PC-3 (cell line): ENCODE measurements around the gene ACTR6. TPM values are rescaled to one million over a fixed set of nuclear protein-coding genes. Genes with fewer than 3 reads are reported as not detected.

ENCODE experiments used
- ATAC-seq: fragments of 200-7000 bp; cut with Tn5 transposase; 2 replicates; pipeline ENCODE4 v1.9.1; 2020; ENCODE audit warnings: mild to moderate bottlenecking, moderate library complexity
- BruUV-seq: library from RNA; stranded (reverse); fragments of 400-500 nt; replicated peaks from 2 replicates; lab custom pipeline; 2021; lab: Mats Ljungman, UMichigan
- CTCF ChIA-PET: fragments of 300-600 bp; sonication (Branson Sonifier 250); formaldehyde crosslinking; loops from one replicate; lab custom pipeline; 2022; ENCODE audit warnings: antibody characterized with exemption; lab: Charles Lee
- POLR2A ChIA-PET: fragments of 300-600 bp; sonication (Branson Sonifier 250); formaldehyde crosslinking; loops from one replicate; lab custom pipeline; 2022; ENCODE audit warnings: antibody characterized with exemption; ENCODE audit not compliant: unreplicated experiment; lab: Charles Lee
- DNase-seq: peaks from one replicate; pipeline ENCODE4 v3.0.0-alpha.2; 2015
- H2AFZ ChIP-seq: fragments of 300-600 bp; sonication (generic); 2 replicates; pipeline ENCODE4 v1.6.0; 2016; ENCODE audit warnings: antibody characterized with exemption, low read length
- H3F3A ChIP-seq: fragments of 300-600 bp; sonication (generic); one replicate; pipeline ENCODE4 v1.6.0; 2017; ENCODE audit warnings: antibody characterized with exemption, low read length, control low read depth, mild to moderate bottlenecking; ENCODE audit not compliant: unreplicated experiment
- H3K27ac ChIP-seq: fragments of 300-600 bp; sonication (generic); 2 replicates; pipeline ENCODE4 v1.5.1; 2016; ENCODE audit warnings: mild to moderate bottlenecking, low read length
- H3K27me3 ChIP-seq: fragments of 300-600 bp; sonication (generic); 2 replicates; pipeline ENCODE4 v1.6.1; 2016; ENCODE audit warnings: low read length, mixed read lengths
- H3K36me3 ChIP-seq: fragments of 300-600 bp; sonication (generic); 2 replicates; pipeline ENCODE4 v1.6.1; 2016; ENCODE audit warnings: low read depth, mixed run types, low read length, mixed read lengths
- H3K4me1 ChIP-seq: fragments of 300-600 bp; sonication (generic); 2 replicates; pipeline ENCODE4 v1.5.1; 2016; ENCODE audit warnings: low read length; ENCODE audit not compliant: insufficient read depth
- H3K4me2 ChIP-seq: fragments of 300-600 bp; sonication (generic); 2 replicates; pipeline ENCODE4 v1.6.0; 2016; ENCODE audit warnings: low read length
- H3K4me3 ChIP-seq: fragments of 300-600 bp; sonication (generic); 2 replicates; pipeline ENCODE4 v1.5.1; 2016; ENCODE audit warnings: mild to moderate bottlenecking, low read length, mixed read lengths
- H3K79me2 ChIP-seq: fragments of 300-600 bp; sonication (generic); 2 replicates; pipeline ENCODE4 v1.6.1; 2017; ENCODE audit warnings: low read length, mixed read lengths
- H3K9ac ChIP-seq: fragments of 300-600 bp; sonication (generic); 2 replicates; pipeline ENCODE4 v1.6.0; 2016; ENCODE audit warnings: mild to moderate bottlenecking, low read length
- H3K9me2 ChIP-seq: fragments of 300-600 bp; sonication (generic); replicated peaks from 2 replicates; pipeline ENCODE4 v1.6.1; 2016; ENCODE audit warnings: mixed run types, low read length, mixed read lengths
- H3K9me3 ChIP-seq: fragments of 300-600 bp; sonication (generic); 2 replicates; pipeline ENCODE4 v1.6.1; 2016; ENCODE audit warnings: low read length, mixed read lengths
- H4K20me1 ChIP-seq: fragments of 300-600 bp; sonication (generic); 2 replicates; pipeline ENCODE4 v1.6.1; 2016; ENCODE audit warnings: low read length, mixed read lengths
- CTCF ChIP-seq: fragments of 300-600 bp; sonication (generic); conservative IDR thresholded peaks from 2 replicates; pipeline ENCODE4 v1.5.1; 2017; ENCODE audit warnings: antibody characterized with exemption, low read depth, mild to moderate bottlenecking, low read length
- EZH2 ChIP-seq: fragments of 300-600 bp; sonication (generic); IDR thresholded peaks from one replicate; pipeline ENCODE4 v1.6.1; 2017; ENCODE audit warnings: antibody characterized with exemption, mild to moderate bottlenecking, low read length; ENCODE audit not compliant: unreplicated experiment
- EZH2phosphoT487 ChIP-seq: fragments of 300-600 bp; sonication (generic); IDR thresholded peaks from 2 replicates; pipeline ENCODE4 v1.6.1; 2018; ENCODE audit warnings: mild to moderate bottlenecking, antibody characterized with exemption, low read length, borderline replicate concordance
- intact Hi-C: fragments of 100-400 bp; cut with micrococcal nuclease; formaldehyde crosslinking; loops from 2 replicates; pipeline ENCODE4 v1.9.0; 2023
- microRNA-seq: library from miRNA; unstranded; fragments of <30 nt; microRNA quantifications from one replicate; pipeline ENCODE4 v1.1.0, GENCODE V29; 2020; ENCODE audit not compliant: unreplicated experiment
- total RNA-seq: library from RNA; depleted of rRNA; stranded (reverse); fragments of >200 nt; gene quantifications from 2 replicates; pipeline ENCODE4 v1.2.3, GENCODE V29; 2014; rRNA removed

ACTR6 gene
- total RNA-seq, 1 experiment from 2014 or later, result 21.2 TPM

- Histone ChIP-seq H3K9ac (no peak overlapping the region; the same call in 1 of the 2 replicates), H3K9me2 (no peaks in the 10 kb centered on the region), H3K79me2 (peaks cover 68% of the 10 kb centered on the region), H3K4me2 (peak overlapping the region; percentile 90), H3K9me3 (no peaks in the 10 kb centered on the region), H3K27ac (no peak overlapping the region), H4K20me1 (peaks cover 13% of the 10 kb centered on the region), H3F3A (no peaks in the 10 kb centered on the region), H3K36me3 (no peaks in the 10 kb centered on the region), H3K4me3 (peak overlapping the region; percentile 92), H3K27me3 (no peaks in the 10 kb centered on the region), H2AFZ (no peak overlapping the region), H3K4me1 (peaks cover 17% of the 10 kb centered on the region)
- intact Hi-C loops, result no loop called here
- ChIA-PET POLR2A (no interaction called here), CTCF (no interaction called here)
- DNase-seq, result peak; percentile 8
- no peak for ATAC-seq
- TF ChIP-seq EZH2 (no peak), CTCF (no peak), EZH2phosphoT487 (no peak)
- no TSS peak for BruUV-seq
These were observed 68.4 kb downstream of the ACTR6 start for GRCh38 chr12:100268835-100269564.

- no peaks in the 10 kb centered on the region for H3K9me2 ChIP-seq
- no peak overlapping the region for H2AFZ ChIP-seq
- no peak for ATAC-seq
- H3K4me2 ChIP-seq, result no peak overlapping the region
- no peaks in the 10 kb centered on the region for H3K36me3 ChIP-seq
- H3K27ac ChIP-seq, result no peak overlapping the region
- no peaks in the 10 kb centered on the region for H3F3A ChIP-seq
- H3K4me3 ChIP-seq, result no peak overlapping the region
- no TSS peak for BruUV-seq
- no peaks in the 10 kb centered on the region for H3K27me3 ChIP-seq
- TF ChIP-seq EZH2phosphoT487, result no peak
- TF ChIP-seq CTCF, result no peak
- TF ChIP-seq EZH2, result no peak
- peaks cover 9% of the 10 kb centered on the region for H4K20me1 ChIP-seq
- ChIA-PET POLR2A (no interaction called here), CTCF (no interaction called here)
- H3K4me1 ChIP-seq, result peaks cover 10% of the 10 kb centered on the region
- intact Hi-C loops, result no loop called here
- no peak for DNase-seq
- H3K79me2 ChIP-seq, result peaks cover 91% of the 10 kb centered on the region
- no peak overlapping the region for H3K9ac ChIP-seq
- no peaks in the 10 kb centered on the region for H3K9me3 ChIP-seq
These were observed 73.2 kb downstream of the ACTR6 start for GRCh38 chr12:100273782-100274181.

Small RNA genes lying within 50 kb of the gene (microRNA-seq; reads per million reads assigned to microRNA genes)
- gene MIR1827, result not detected

Other genes starting within 250 kb of the ACTR6 start
- 0.07 and 0.98 TPM in 2 replicates for gene ANKS1B, start 215.9 kb upstream of the ACTR6 start, total RNA-seq
- 29.0 and 32.0 TPM in 2 replicates for gene BLTP3B, start 57.9 kb upstream of the ACTR6 start, total RNA-seq
- 0.29 and 2.0 TPM in 2 replicates for gene DEPDC4, start 66.3 kb downstream of the ACTR6 start, total RNA-seq
- gene SCYL2, start 66.4 kb downstream of the ACTR6 start, total RNA-seq, result 35.8 and 40.7 TPM in 2 replicates
- gene SLC17A8, start 156.3 kb downstream of the ACTR6 start, total RNA-seq, result not detected in 2 replicates